Fibroblast of lung (primary cell): ENCODE data around the gene MYRFL.

Experiments
- CTCF ChIP-seq, 2 donors: IDR thresholded peaks in 1 of 2; conservative IDR thresholded peaks in 1 of 2; 1 replicate in 1 of 2; 2 replicates in 1 of 2; pipeline ENCODE4 v1.5.1; 2011 to 2012; ENCODE audit warnings: low read length in 2 of 2, control low read depth in 1 of 2, inconsistent platforms in 1 of 2, low read depth in 1 of 2, mild to moderate bottlenecking in 1 of 2
- EZH2 ChIP-seq: IDR thresholded peaks from 2 replicates; pipeline ENCODE4 v1.5.1; 2012; ENCODE audit warnings: low read length, control low read depth, mild to moderate bottlenecking; ENCODE audit errors: missing control alignments

- TF ChIP-seq CTCF (conservative IDR thresholded peaks at IDR 0.05 in 1 of 2, IDR thresholded peaks at IDR 0.05 in 1 of 2; ENCODE audit: low read depth in 1 of 2, low read length in 2 of 2): no peak
- TF ChIP-seq EZH2: no peak
These were observed 168.4 kb downstream of the MYRFL start for GRCh38 chr12:69993433-69993832.
